DND-41 (cell line): ENCODE measurements around the gene OPHN1.

ENCODE experiments used
- CTCF ChIP-seq: IDR thresholded peaks from 2 replicates; pipeline ENCODE4 v1.5.1; 2012; ENCODE audit warnings: borderline replicate concordance, low read length, moderate library complexity, mild to moderate bottlenecking; ENCODE audit not compliant: poor library complexity, severe bottlenecking; ENCODE audit errors: extremely low read depth
- EZH2 ChIP-seq: IDR thresholded peaks from 3 replicates; pipeline ENCODE4 v1.6.1; 2012; ENCODE audit warnings: borderline replicate concordance, low read depth, mild to moderate bottlenecking, moderate library complexity, low read length, inconsistent platforms; ENCODE audit not compliant: severe bottlenecking

GRCh38 chrX:68121371-68121770, 311.9 kb downstream of the OPHN1 start:
- TF ChIP-seq CTCF: no peak
- TF ChIP-seq EZH2: no peak
